Retinal pigment epithelial cell (primary cell): ENCODE measurements around the gene NBEA.

Source experiments
- DNase-seq: peaks from one replicate; pipeline ENCODE4 v3.0.0-alpha.2; 2010; ENCODE audit warnings: low read depth
- H3K4me3 ChIP-seq: 2 replicates; pipeline ENCODE4 v1.5.1; 2011; ENCODE audit warnings: mild to moderate bottlenecking, low read length, control low read depth, moderate library complexity
- CTCF ChIP-seq: conservative IDR thresholded peaks from 2 replicates; pipeline ENCODE4 v1.5.1; 2011; ENCODE audit warnings: low read depth, low read length, control low read depth, inconsistent platforms

The NBEA gene

GRCh38 chr13:34941835-34942731 lies at the start of gene NBEA:
NBEA (plus strand) TSS chr13:34942270; CDS start chr13:34942821, 551 bp downstream.
- peak within 1 kb of the TSS; percentile 92 for H3K4me3 ChIP-seq

GRCh38 chr13:34894756-34895155 lies 47.3 kb upstream of the NBEA start:
- no peak overlapping the region for H3K4me3 ChIP-seq
- TF ChIP-seq CTCF, result no peak
- no peak for DNase-seq

More at GRCh38 chr13:34941835-34942731, at the start of gene NBEA:
- peak; percentile 43 for DNase-seq
- TF ChIP-seq CTCF, result peak; percentile 14

- DNase-seq, result no peak
- no peak for TF ChIP-seq CTCF
- no peak overlapping the region for H3K4me3 ChIP-seq
Measured at GRCh38 chr13:34897220-34897619, 44.9 kb upstream of the NBEA start.

- DNase-seq, result no peak
- no peak overlapping the region for H3K4me3 ChIP-seq
- no peak for TF ChIP-seq CTCF
Measured at GRCh38 chr13:34899888-34900287, 42.2 kb upstream of the NBEA start.

GRCh38 chr13:34900288-34900739 lies 41.8 kb upstream of the NBEA start:
- H3K4me3 ChIP-seq, result no peak overlapping the region
- TF ChIP-seq CTCF, result no peak
- no peak for DNase-seq

GRCh38 chr13:34901572-34901971 lies 40.5 kb upstream of the NBEA start:
- no peak for TF ChIP-seq CTCF
- H3K4me3 ChIP-seq, result no peak overlapping the region
- no peak for DNase-seq

GRCh38 chr13:34911159-34911558 lies 30.9 kb upstream of the NBEA start:
- no peak for TF ChIP-seq CTCF

More at GRCh38 chr13:34911159-34911558, 30.9 kb upstream of the NBEA start:
- DNase-seq, result no peak
- H3K4me3 ChIP-seq, result no peak overlapping the region
